NT2/D1 (cell line): ENCODE measurements around the gene RALBP1.

Experiments used
- YY1 ChIP-seq: IDR thresholded peaks from 2 replicates; pipeline ENCODE4 v1.6.1; 2011; ENCODE audit not compliant: insufficient read length, insufficient read depth
- ZNF274 ChIP-seq: IDR thresholded peaks from 2 replicates; pipeline ENCODE4 v1.6.1; 2011; ENCODE audit warnings: mild to moderate bottlenecking, low read depth, low read length

DNA sequence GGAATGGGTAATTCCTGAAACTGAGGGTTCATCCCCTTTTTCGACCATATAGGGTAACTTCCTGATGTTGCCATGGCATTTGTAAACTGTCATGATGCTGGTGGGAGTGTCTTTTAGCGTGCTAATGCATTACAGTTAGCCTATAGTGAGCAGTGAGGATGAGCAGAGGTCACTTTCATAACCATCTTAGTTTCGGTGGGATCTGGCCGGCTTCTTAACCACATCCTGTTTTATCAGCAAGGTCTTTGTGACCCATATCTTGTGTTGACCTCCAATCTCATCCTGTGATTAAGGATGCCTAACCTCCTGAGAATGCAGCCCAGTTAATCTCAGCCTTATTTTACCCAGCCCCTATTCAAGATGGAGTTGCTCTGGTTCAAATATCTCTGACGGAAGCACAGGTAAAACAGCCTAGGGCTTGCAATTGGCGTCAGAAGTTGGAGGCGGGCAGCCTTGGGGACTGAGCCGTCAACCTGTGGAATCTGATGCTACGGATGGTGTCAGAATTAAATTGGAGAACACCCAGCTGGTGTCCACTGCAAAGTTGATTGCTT, 19.5 kb downstream of the RALBP1 start:
- no peak for TF ChIP-seq YY1
- no peak for TF ChIP-seq ZNF274
